Measurements from ENCODE around the gene GALNT13. TPM values are rescaled to one million over a fixed set of nuclear protein-coding genes. Genes with fewer than 3 reads are reported as not detected.

Gene GALNT13
- total and polyA plus RNA-seq, 2 of the 13 experiments (the other 11 are each of a cell fraction or from before 2014, with no cell fraction given): 1.3 to 5.0 TPM

DNA sequence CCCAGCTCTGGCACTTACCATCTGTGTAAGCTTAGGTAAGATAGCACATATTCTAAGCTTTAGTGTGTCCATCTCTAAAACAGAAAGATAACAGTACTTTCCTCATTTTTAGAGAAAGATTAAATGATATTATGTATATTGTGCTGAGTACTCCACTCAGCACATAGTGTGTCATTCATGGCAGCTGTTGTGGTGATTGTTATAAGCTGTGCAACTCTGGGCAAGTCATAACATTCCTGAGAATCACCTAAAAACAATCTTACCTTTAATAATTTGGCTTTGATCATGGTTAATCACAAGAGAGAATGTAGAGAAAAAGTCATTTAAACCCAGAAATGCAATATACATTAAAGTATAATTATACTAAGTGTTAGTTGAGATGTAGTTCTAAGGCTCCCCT, 391.5 kb downstream of the GALNT13 start:
- ATAC-seq (no peak), FAIRE-seq (no peak), DNase-seq (ENCODE audit: low spot score) (no peak)
- H3K36me3 ChIP-seq (replicated peaks in 1 of 2; ENCODE audit: control insufficient read depth in 1 of 2, insufficient read depth in 2 of 2, low read length in 2 of 2): no peaks in the 10 kb centered on the region
- ChIA-PET CTCF (ENCODE audit: low intra/inter-chr PET ratio, low total read pairs) (no interaction called here), POLR2A (no interaction called here)
- H3K27me3 ChIP-seq (ENCODE audit: control insufficient read depth in 1 of 2, insufficient read depth in 2 of 2, low read length in 2 of 2): no peaks in the 10 kb centered on the region
- intact Hi-C loops (cut with micrococcal nuclease; ENCODE audit: unreplicated experiment): no loop called here
- no peaks in the 10 kb centered on the region for H3K4me1 ChIP-seq (ENCODE audit: insufficient read depth, low read length)
- no peak overlapping the region for H3K9ac ChIP-seq (ENCODE audit: insufficient read depth, low read depth, low read length)
- no peak overlapping the region for H3K4me3 ChIP-seq (replicated peaks in 1 of 3; ENCODE audit: insufficient read depth in 1 of 3, low read depth in 2 of 3, low read length in 3 of 3)
- H3K79me2 ChIP-seq (ENCODE audit: insufficient read depth, low read length): no peaks in the 10 kb centered on the region
- no peak overlapping the region for H3K4me2 ChIP-seq (ENCODE audit: low read depth, low read length)
- no TSS peak for BruUV-seq (replicated peaks)
- no peaks in the 10 kb centered on the region for H4K20me1 ChIP-seq (ENCODE audit: insufficient read depth, low read length)
- H3K27ac ChIP-seq (ENCODE audit: extremely low read length, insufficient read depth, low read length): no peak overlapping the region
- no peaks in the 10 kb centered on the region for H3K9me3 ChIP-seq (ENCODE audit: low read length)
- no peak overlapping the region for H2AFZ ChIP-seq (ENCODE audit: low read length)
- no peak for TF ChIP-seq MIXL1 (CRISPR knock-in tag; IDR thresholded peaks at IDR 0.05)
- in situ Hi-C loops (cut with HindIII; ENCODE audit: extremely low pct_ligation_motif_present, low pct_unique_long_range_greater_than_20kb): no loop called here

DNA sequence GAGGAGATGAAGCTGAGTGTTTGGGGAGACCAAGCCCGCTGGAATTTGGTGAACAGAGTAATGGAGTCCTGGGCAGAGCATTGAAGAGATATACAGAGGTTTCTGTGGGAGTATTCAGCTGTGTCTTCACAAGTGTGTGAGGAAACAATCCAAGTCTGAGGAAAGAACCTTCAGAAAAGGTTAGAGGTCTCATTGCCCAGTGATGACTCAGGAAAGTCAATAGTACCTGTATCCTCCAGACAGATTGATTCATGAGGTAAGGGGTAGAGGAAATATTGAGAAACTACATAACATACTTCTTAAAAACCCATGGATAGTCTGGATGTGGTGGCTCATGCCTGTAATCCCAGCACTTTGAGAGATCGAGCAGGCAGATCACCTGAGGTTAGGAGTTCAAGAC, 392.3 kb downstream of the GALNT13 start:
- WGBS (ENCODE audit: low lambda C conversion rate): 3% methylated on average over 2 of the region's 2 CpGs
- Histone ChIP-seq H3K79me2 (ENCODE audit: insufficient read depth, low read length) (no peaks in the 10 kb centered on the region), H2AFZ (ENCODE audit: low read length) (no peak overlapping the region), H3K4me2 (ENCODE audit: low read depth, low read length) (no peak overlapping the region), H3K27me3 (ENCODE audit: control insufficient read depth in 1 of 2, insufficient read depth in 2 of 2, low read length in 2 of 2) (no peaks in the 10 kb centered on the region), H3K4me1 (ENCODE audit: insufficient read depth, low read length) (no peaks in the 10 kb centered on the region), H3K36me3 (replicated peaks in 1 of 2; ENCODE audit: control insufficient read depth in 1 of 2, insufficient read depth in 2 of 2, low read length in 2 of 2) (no peaks in the 10 kb centered on the region), H4K20me1 (ENCODE audit: insufficient read depth, low read length) (no peaks in the 10 kb centered on the region), H3K4me3 (replicated peaks in 1 of 3; ENCODE audit: insufficient read depth in 1 of 3, low read depth in 2 of 3, low read length in 3 of 3) (no peak overlapping the region), H3K9ac (ENCODE audit: insufficient read depth, low read depth, low read length) (no peak overlapping the region), H3K27ac (ENCODE audit: extremely low read length, insufficient read depth, low read length) (no peak overlapping the region), H3K9me3 (ENCODE audit: low read length) (no peaks in the 10 kb centered on the region)
- no peak for ATAC-seq
- TF ChIP-seq, protein P1, sequence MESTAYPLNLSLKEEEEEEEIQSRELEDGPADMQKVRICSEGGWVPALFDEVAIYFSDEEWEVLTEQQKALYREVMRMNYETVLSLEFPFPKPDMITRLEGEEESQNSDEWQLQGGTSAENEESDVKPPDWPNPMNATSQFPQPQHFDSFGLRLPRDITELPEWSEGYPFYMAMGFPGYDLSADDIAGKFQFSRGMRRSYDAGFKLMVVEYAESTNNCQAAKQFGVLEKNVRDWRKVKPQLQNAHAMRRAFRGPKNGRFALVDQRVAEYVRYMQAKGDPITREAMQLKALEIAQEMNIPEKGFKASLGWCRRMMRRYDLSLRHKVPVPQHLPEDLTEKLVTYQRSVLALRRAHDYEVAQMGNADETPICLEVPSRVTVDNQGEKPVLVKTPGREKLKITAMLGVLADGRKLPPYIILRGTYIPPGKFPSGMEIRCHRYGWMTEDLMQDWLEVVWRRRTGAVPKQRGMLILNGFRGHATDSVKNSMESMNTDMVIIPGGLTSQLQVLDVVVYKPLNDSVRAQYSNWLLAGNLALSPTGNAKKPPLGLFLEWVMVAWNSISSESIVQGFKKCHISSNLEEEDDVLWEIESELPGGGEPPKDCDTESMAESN (CRISPR knock-in tag; conservative IDR thresholded peaks at IDR 0.05): no peak
- no peak for TF ChIP-seq ZNF24 (IDR thresholded peaks at IDR 0.05)
- TF ChIP-seq TAF1 (CRISPR knock-in tag; IDR thresholded peaks at IDR 0.05): no peak
- no peak for TF ChIP-seq KDM1A (CRISPR knock-in tag; IDR thresholded peaks at IDR 0.05)
- TF ChIP-seq, protein P2, sequence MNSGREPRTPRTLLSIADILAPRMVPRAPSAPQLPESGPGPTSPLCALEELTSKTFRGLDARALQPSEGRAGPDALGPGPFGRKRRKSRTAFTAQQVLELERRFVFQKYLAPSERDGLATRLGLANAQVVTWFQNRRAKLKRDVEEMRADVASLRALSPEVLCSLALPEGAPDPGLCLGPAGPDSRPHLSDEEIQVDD (CRISPR knock-in tag; IDR thresholded peaks at IDR 0.05; ENCODE audit: borderline replicate concordance): no peak
- no peak for TF ChIP-seq ATF7 (IDR thresholded peaks at IDR 0.05)
- no peak for TF ChIP-seq ATF7 (CRISPR knock-in tag; IDR thresholded peaks at IDR 0.05)
- in situ Hi-C loops (cut with HindIII; ENCODE audit: extremely low pct_ligation_motif_present, low pct_unique_long_range_greater_than_20kb): no loop called here
- BruUV-seq (replicated peaks): no TSS peak
- intact Hi-C loops (cut with micrococcal nuclease; ENCODE audit: unreplicated experiment): no loop called here
- no peak for FAIRE-seq
- ChIA-PET CTCF (ENCODE audit: low intra/inter-chr PET ratio, low total read pairs) (no interaction called here), POLR2A (no interaction called here)
- DNase-seq (ENCODE audit: low spot score): no peak
